SK-N-MC (cell line): ENCODE results near the gene ARAP2.

Experiments
- DNase-seq: peaks from one replicate; pipeline ENCODE4 v3.0.0-alpha.2; 2011; ENCODE audit warnings: low read depth, low spot score
- H3K27ac ChIP-seq: fragments of 200-600 bp; sonication (generic); 2 replicates; pipeline ENCODE4 v1.5.1; 2016; ENCODE audit warnings: mixed run types
- H3K36me3 ChIP-seq: fragments of 200-600 bp; sonication (generic); 2 replicates; pipeline ENCODE4 v1.6.1; 2017; ENCODE audit warnings: antibody characterized with exemption, low read length, mixed read lengths; ENCODE audit not compliant: insufficient read depth
- H3K4me3 ChIP-seq: fragments of 200-600 bp; sonication (generic); 2 replicates; pipeline ENCODE4 v1.5.1; 2016
- H3K9ac ChIP-seq: fragments of 200-600 bp; sonication (generic); 2 replicates; pipeline ENCODE4 v1.8.0; 2017; ENCODE audit warnings: mixed run types, mixed read lengths; ENCODE audit not compliant: insufficient read length
- H3K9me3 ChIP-seq: fragments of 200-600 bp; sonication (generic); 2 replicates; pipeline ENCODE4 v1.6.1; 2017; ENCODE audit warnings: low read depth, mild to moderate bottlenecking, antibody characterized with exemption, low read length, moderate library complexity, mixed read lengths
- EZH2 ChIP-seq: fragments of 200-600 bp; sonication (generic); IDR thresholded peaks from one replicate; pipeline ENCODE4 v1.6.1; 2017; ENCODE audit warnings: antibody characterized with exemption
- FOXP2 ChIP-seq: optimal IDR thresholded peaks from 2 replicates; pipeline ENCODE3; 2011; ENCODE audit warnings: mild to moderate bottlenecking, moderate library complexity; ENCODE audit not compliant: insufficient read depth; ENCODE audit errors: extremely low read length, control extremely low read depth
- POLR2AphosphoS5 ChIP-seq: IDR thresholded peaks from 2 replicates; pipeline ENCODE4 v1.6.1; 2012; ENCODE audit warnings: mild to moderate bottlenecking, low read depth, low read length, borderline replicate concordance

The ARAP2 gene

DNA sequence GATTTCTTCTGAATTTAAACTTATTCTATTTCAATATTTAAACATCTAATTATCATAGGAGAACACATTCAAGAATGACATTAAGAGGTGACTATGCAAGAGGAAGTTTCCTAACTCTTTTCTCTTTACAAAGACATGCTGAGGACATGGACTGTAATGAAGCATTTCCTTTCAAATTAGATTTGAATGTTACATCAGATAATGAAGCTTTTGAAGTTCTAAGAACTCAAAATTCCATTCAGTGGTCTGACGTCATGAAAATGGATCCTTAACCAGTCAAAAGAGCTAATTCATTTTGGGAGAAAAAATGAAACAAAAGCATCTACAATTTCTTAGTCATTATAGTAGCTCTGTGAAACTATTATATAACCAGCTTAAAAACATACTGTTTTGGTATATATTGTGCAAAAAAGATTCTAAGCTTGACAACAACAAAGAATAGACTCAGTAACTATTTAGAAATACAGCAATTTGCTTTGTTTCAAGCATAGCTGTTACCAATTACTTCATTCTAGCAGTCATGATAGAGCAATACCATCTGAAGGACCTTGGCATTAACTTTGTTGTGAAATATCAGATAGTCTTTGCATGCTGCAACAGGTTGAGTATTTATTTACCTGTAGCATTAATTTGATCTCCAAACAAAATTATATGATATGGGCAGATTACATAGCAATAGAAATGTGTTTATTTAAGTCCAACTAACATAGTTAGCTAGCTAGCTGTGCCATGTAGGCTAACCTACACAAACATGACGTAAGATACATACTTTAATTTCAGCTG is 23.4 kb upstream of the ARAP2 start:
- Histone ChIP-seq H3K9me3 (no peaks in the 10 kb centered on the region), H3K4me3 (no peak overlapping the region), H3K36me3 (no peaks in the 10 kb centered on the region), H3K9ac (no peak overlapping the region), H3K27ac (no peak overlapping the region)
- no peak for TF ChIP-seq FOXP2
- TF ChIP-seq POLR2AphosphoS5 = no peak
- no peak for TF ChIP-seq EZH2
- DNase-seq = no peak

DNA sequence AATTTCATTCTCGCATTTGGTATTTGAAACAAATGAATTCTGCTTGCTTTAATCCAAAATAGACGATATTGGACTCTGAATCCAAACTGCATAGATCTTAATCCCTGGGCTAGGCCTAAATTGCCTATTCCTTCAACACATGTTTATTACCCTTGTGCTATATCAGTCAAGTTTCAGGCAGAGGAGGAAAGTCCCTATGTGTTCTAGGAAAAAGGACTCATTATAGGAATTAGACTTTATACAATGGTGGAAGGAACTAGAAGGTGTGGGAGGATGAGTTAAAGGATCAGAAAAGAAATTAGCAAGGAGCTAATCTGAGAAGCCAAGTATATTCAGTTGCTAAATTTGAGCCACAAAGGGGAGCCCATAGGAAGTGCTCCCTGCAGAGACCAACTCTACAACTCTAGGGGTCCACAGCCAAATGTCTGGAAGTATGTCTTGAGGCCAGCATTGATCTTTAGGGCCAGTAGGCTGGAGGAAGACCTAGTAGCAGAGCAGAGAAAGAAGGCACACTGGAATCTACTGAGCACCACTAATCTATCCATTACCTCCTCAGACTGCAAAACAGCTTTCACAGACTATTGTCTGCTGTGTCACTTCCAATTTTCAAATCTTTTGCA is 20.0 kb upstream of the ARAP2 start:
- Histone ChIP-seq H3K9ac (no peak overlapping the region), H3K36me3 (no peaks in the 10 kb centered on the region), H3K9me3 (no peaks in the 10 kb centered on the region), H3K27ac (no peak overlapping the region), H3K4me3 (no peak overlapping the region)
- TF ChIP-seq FOXP2 = no peak
- no peak for TF ChIP-seq POLR2AphosphoS5
- no peak for TF ChIP-seq EZH2
- no peak for DNase-seq

DNA sequence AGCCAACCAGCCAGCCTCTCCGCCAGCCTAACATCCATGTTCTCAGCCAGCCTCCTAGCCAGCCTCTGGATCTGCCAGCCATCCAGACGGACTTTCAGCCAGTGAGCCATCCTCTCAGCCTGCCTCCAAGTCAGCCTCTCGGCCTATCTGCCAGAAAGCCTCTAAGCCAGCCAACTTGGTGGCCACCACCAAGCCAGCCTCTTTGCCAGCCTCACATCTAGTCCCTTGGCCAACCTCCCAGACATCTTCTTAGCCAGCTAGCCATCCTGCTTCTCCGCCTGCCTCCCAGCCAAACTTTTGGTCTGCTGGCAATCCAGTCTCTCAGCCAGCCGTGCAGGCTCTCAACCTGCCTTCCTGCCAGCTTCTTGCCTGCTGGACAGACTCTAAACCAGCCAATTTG is 16.4 kb upstream of the ARAP2 start:
- H3K4me3 ChIP-seq = no peak overlapping the region
- no peak overlapping the region for H3K9ac ChIP-seq
- no peak overlapping the region for H3K27ac ChIP-seq
- no peaks in the 10 kb centered on the region for H3K9me3 ChIP-seq
- no peak for TF ChIP-seq EZH2
- no peak for TF ChIP-seq FOXP2
- TF ChIP-seq POLR2AphosphoS5 = no peak
- H3K36me3 ChIP-seq = no peaks in the 10 kb centered on the region
- no peak for DNase-seq

GRCh38 chr4:36256398-36256891 is 12.1 kb upstream of the ARAP2 start:
- Histone ChIP-seq H3K36me3 (no peaks in the 10 kb centered on the region), H3K4me3 (no peak overlapping the region), H3K9me3 (no peaks in the 10 kb centered on the region), H3K9ac (no peak overlapping the region), H3K27ac (no peak overlapping the region)
- TF ChIP-seq POLR2AphosphoS5 (no peak), EZH2 (no peak), FOXP2 (no peak)
- no peak for DNase-seq

DNA sequence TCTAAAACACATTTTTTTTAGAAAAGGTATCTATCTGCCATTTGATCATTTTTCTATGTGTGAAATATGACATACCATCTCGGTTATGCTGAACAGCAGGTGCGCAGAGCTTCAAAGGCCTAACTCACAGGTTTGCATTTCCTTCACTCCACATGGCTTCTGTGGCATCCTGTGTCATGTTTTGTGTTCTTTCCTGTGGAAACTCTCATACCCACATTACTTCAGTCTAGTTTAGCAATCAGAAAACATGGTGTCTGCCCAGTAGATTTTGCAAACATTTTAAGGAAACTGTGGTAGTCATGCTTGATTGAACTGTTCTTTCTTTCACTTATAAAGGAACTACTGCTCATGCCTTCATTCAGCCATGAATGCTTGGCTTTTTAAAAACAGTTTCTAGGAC is 11.3 kb upstream of the ARAP2 start:
- no peak overlapping the region for H3K4me3 ChIP-seq
- no peak overlapping the region for H3K27ac ChIP-seq
- DNase-seq = no peak
- no peaks in the 10 kb centered on the region for H3K9me3 ChIP-seq
- no peak for TF ChIP-seq EZH2
- TF ChIP-seq FOXP2 = no peak
- no peak for TF ChIP-seq POLR2AphosphoS5
- no peak overlapping the region for H3K9ac ChIP-seq
- no peaks in the 10 kb centered on the region for H3K36me3 ChIP-seq

- no peak overlapping the region for H3K27ac ChIP-seq
- no peak for DNase-seq
- no peak for TF ChIP-seq EZH2
- TF ChIP-seq POLR2AphosphoS5 = no peak
- no peak for TF ChIP-seq FOXP2
- no peaks in the 10 kb centered on the region for H3K36me3 ChIP-seq
- H3K9me3 ChIP-seq = no peaks in the 10 kb centered on the region
- no peak overlapping the region for H3K9ac ChIP-seq
- no peak overlapping the region for H3K4me3 ChIP-seq
Measured at GRCh38 chr4:36254371-36254770, 10.1 kb upstream of the ARAP2 start.

DNA sequence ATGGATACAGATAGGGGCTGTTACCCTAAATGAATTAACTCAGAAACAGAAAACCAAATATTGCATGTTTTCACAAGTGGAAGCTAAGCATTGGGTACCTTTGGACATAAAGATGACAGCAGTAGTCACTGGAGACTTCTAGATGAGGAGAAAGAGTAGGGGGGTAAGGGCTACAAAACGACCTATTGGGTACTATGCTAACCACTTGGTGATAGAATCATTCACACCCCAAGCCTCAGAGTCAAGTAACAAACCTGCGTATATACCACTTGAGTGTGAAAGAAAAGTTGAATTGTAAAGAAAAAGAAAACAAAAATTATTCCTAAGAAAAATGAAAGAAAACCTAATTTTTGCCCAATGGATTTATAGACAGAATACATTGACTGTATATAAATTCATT is 7.7 kb upstream of the ARAP2 start:
- Histone ChIP-seq H3K9ac (no peak overlapping the region), H3K9me3 (no peaks in the 10 kb centered on the region), H3K27ac (no peak overlapping the region), H3K4me3 (no peak overlapping the region), H3K36me3 (no peaks in the 10 kb centered on the region)
- DNase-seq = no peak
- no peak for TF ChIP-seq FOXP2
- no peak for TF ChIP-seq EZH2
- TF ChIP-seq POLR2AphosphoS5 = no peak

- H3K4me3 ChIP-seq = no peak overlapping the region
- no peaks in the 10 kb centered on the region for H3K36me3 ChIP-seq
- H3K27ac ChIP-seq = no peak overlapping the region
- no peak for DNase-seq
- H3K9ac ChIP-seq = no peak overlapping the region
- TF ChIP-seq POLR2AphosphoS5 (no peak), EZH2 (no peak), FOXP2 (no peak)
- H3K9me3 ChIP-seq = no peaks in the 10 kb centered on the region
Measured at GRCh38 chr4:36249610-36250009, 5.3 kb upstream of the ARAP2 start.
